GM18502 (cell line): ENCODE measurements around the gene MBLAC2.

ENCODE experiments used
- ATAC-seq: cut with Tn5 transposase; IDR thresholded peaks from one replicate; pipeline ENCODE4 v1.9.1; 2021; ENCODE audit warnings: mild to moderate bottlenecking; ENCODE audit not compliant: unreplicated experiment, poor library complexity

The MBLAC2 gene

DNA sequence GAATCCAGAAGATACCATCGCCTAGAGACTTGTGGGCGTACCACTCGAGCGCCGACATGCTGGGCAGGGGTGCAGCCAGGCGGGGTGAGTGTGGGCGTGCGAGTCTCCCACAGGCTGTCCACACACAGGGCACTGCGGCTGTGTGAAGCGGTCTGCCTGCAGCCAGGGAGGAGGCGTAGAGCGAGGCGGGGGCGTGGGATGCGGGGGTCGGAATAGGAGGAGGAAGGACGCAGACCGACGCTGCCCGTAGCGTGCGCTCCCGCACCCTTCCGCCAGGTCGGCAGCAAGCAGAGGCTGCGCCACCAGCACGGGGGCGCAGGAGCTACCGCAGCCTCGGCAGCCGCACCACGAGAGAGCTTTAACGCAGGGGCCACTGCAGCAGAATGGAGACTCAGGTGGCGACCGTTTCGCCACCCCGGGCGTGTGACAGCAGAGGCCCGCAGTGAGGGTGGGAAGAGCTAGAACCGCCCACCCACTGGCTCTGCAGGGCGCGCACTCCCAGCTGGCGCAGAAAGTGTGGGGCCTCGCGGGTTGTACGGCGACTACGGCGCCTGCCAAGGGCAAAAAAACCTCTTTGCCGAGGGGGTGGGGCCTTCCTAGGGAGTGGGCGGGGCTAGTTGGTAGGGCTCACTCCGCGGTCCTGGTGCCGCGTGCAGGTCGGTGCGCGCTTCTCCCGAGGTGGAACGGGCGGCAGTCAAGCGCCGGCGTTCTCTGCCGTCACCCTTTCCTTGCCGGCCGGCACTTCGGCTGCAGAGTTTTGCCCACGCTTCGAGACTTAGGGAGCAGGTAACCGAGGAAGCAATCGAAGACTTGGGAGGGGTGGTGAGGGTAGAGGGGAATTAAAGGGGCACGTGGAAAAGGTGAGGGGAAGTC is at the start of gene MBLAC2, which contains the start of gene POLR3G:
Gene MBLAC2, minus strand, starts transcription at position 537 of the 873 bp plus-strand sequence. Its CDS starts 479 bp downstream, at position 58.
Gene POLR3G, plus strand, starts transcription at position 630 of the 873 bp plus-strand sequence. CDS start 10,704 bp downstream, outside the sequence.
- ATAC-seq, result peak; percentile 91

DNA sequence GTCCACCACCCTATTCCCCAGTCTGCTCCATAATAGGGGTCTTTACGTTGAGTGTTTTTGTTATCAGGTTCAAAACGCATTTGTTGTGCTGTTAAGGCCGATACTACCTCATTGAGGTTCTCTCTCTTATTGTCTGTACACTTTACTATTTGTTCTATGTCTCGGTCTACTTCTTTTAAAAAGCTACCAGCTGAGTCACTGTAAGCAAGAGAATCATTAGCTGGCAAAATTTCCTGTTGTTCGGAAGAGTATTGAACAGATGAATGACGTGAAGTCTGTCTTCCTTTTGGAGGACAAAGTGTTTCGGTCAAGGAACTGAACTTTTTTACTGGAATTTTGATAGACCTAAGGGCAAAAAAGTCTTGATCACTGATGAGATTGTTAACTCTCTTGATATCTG is 44.5 kb upstream of the MBLAC2 start:
- no peak for ATAC-seq

DNA sequence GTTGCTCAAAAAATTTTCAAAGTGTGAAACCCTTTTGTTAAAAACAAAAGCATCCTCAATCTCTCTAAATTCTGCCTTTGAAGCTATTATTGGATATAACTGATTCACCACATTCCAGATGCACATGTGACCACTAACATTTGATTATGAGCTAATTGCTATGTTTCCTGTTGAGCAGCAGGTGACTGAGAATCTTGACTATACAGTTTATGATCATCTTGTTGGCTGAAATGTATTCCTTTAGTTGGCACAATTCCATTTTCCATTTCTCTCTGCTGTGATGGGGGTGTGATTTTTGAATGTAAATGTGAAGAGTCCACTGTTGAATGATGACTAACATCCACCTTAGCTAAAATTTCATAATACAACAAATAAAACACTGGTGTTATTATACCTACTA is 44.1 kb upstream of the MBLAC2 start:
- no peak for ATAC-seq

DNA sequence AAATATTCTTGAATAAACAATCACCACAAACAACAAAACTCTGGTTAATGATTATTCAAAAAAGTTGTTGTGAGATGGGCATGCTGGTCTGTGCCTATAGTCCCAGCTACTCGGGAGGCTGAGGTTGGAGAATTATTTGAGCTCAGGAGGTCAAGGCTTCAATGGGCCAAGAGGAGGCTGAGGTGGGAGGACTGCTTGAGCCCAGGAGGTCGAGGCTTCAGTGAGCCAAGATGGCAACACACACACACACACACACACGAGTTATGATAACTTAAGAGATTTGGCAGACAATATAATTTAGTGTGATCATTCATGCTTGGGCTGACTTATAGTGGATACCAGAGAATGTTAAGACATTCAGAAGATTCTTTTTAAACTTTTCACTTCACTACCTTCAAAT is 39.9 kb upstream of the MBLAC2 start:
- ATAC-seq, result no peak

DNA sequence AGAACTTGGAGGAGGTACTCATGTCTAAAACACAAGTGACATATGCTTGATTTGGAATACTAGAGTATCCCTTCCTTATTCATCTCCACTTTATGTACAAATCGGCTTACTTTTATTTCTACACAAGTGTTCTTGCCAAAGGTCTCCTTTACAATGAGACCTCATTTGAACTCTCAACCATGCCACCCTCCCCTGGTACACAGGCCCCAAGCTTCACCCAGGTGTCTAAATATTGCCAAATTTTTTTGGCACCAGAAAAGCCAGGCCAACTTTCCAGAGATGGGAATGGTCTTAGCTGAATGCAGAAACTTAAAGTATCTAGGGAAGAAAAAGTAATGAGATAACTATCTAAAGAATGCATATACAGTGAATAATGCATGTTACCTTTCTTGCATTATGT is 35.9 kb upstream of the MBLAC2 start:
- no peak for ATAC-seq

DNA sequence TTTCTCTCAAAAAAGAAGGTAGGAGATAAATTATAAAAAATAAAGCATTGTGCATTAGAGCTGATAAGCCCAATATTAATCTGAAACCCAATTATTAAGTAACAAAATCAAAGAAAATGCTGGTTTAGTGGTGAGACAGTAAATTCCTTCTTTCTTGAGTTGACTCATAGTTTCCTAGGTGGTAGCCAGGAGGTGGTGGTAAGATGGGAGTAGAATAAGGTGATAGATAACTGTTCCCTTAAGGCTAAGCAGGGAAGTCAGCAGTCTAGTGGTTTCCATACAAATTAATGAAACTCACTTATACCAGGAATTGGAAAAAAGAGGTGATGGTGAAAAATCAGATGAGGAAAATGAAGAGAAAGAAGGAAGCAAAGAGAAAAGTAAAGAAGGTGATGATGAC is 31.6 kb upstream of the MBLAC2 start:
- no peak for ATAC-seq

DNA sequence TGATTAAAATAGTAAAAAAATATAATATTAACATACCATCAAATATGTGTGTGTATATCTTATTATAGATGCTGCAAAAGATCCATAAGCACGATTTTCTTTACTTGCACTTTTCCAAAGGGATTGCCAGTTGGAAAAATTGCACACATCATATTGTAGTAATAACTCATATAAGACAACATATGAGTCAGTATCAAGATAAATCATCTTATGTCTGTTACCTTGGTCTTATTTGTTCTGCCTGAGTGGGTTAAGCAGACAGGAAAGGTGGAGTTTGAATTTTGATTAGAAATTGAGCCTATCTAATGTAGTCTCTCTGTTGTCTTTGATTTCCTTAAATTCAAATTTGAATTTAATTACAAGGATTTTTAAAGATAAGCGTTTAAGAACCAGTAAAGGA is 30.2 kb upstream of the MBLAC2 start:
- ATAC-seq, result no peak

DNA sequence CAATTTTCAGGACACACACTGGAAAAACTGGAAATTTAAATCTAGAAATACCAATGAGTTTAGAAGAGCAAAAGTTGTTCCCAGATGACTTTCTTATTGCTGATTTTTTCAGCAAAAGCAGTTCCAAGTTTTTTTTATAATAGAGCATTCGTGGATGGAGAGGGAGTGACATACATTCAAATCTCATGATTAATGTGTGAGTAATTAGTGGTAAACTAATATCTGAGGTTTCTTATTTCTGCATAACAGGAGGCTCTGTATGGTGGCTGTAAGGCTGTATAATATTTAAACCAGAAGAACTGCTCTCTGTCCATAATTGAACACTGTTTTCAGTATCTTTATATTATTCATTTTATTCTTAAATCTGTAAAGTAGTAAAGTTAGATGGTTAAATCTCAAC is 29.0 kb upstream of the MBLAC2 start:
- no peak for ATAC-seq

DNA sequence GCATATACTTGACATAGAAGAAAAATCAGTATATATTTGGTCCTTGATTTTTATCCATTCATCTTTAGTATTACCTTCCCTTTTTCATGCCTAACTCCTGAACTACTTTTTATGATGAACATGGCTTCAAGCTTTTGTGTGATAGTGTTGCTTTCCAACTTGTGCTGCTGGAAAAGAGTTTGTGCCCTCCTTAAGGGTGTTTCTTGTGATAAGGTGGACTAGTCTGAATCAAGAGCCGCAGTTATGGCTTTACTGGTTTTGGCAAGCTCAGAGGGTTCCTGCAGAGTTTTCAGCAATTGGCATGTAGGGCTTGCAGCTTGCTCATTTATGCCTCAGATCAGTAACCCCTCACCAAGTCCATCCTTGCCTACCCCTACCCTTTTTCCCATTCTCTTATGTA is 20.6 kb upstream of the MBLAC2 start:
- ATAC-seq, result no peak

DNA sequence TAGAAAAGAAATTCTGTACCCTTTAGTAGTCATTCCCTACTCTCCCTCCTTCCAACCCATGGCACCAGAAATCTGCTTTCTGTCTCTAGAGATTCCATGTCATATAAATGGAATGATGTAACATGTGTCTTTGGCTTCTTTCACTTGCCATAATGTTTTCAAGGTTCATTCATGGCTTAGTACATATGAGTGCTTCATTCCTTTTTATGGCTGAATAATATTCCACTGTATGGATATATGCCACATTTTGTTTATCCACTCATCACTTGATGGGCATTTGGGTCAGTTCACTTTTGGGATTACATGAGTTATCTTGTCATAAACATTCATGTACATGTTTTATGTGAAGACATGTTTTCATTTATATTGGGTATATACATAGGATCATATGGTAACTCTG is 19.5 kb upstream of the MBLAC2 start:
- ATAC-seq, result no peak

DNA sequence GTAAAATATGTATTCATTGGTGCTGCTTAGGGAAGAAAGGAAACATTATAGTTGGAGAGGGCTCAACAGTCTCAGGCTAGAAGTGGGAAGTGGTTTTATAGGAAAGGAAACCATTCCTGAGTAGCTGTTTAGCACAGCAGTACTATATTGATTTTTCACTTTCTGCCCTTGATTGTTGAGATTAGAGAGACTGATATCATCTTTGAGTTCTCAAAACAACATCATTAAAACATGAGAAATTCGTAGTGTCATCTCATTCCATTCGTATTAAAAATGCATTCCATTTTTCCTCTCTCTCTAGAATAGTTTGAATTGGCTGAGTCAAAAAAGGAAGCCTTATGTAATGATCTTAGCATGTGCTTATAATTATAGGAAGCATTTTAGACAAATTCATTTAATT is 14.2 kb upstream of the MBLAC2 start:
- no peak for ATAC-seq

DNA sequence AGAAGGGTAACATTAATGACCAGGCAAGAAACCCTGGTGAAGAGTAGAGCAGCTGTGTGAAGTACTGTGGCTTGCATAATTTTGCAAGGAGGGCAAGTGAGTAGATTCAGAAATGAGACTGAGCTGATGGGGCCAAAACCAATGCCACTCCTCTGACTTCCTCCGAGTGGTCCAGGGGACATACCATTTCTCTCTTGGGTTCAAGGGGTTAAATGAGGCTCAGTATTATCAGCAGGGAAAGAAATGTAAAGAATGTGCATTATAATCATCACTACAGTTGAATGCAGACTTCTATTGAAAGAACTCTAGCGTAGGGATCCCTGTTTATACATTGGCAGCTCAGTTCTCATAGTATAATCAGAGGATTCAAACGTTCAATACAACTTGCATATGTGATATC is 10.0 kb upstream of the MBLAC2 start:
- ATAC-seq, result no peak

DNA sequence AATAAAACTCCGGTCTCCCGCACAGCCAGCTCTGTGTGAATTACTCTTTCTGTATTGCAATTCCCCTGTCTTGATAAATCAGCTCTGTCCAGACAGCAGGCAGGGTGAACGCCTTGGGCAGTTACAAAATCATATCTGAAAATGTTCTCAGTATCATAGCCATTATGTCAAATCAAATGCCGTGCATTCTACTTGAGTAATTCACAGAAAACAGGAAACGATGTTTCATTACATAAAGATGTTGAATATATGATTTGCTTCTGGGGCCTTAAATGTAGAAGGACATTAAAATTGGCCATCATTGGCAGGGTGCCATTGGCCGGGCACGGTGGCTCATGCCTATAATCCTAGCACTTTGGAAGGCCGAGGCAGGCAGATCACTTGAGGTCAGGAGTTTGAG is 8.6 kb upstream of the MBLAC2 start:
- no peak for ATAC-seq

DNA sequence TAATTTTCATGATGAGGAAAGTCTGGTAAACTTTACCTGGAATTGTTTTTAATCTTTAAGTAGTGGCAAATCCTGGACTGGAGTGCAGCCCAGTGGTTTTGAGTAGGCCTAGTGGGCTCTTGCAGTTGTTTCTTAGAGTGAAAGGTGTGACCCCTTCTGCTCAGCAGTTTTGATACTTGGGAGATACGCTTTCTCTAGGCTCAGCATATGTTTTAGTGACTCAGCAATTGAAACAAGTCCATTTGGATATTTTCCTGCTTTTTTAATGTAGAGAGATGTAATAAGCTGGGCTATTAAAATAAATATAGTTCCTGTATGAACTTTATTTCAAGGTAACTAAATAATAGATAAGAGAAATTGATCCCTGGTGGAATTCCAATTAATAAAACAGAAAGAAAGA is 6.1 kb upstream of the MBLAC2 start:
- ATAC-seq, result no peak

DNA sequence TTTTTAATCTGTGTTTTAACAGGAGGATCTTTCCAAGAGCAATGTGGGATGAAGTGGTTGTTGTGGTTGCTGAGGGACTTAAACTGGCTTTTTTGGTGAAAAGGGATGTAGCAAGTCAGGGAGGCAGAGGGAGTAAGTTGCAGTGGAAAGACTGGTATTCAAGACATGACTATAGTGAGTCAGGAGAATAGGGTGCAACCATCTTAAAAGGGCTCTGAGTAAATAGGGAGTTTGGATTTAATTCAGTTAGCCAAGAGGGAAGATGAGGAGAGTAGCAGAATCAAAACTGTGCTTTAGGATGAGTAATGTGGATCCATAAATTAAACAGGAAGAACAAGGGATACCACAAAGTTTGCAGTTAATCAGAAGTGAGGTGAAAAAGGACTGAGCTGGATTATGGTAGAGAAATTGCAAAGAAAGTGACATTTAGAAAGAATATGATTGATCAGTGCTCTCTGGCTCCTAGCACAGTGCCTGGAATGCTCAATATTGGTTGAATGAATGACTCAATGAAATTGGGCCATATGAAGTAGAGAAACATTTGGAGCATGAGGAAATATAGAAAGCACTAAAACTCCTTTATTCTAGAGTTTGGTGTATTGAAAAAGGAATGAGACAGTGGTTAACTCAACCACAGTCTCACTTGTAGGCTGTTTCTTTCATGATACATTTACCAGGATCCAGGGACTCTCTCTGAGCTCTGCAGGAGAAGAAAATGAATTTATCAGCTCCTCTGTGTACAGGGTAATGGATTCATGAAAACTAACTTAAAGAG is 5.2 kb upstream of the MBLAC2 start:
- no peak for ATAC-seq

DNA sequence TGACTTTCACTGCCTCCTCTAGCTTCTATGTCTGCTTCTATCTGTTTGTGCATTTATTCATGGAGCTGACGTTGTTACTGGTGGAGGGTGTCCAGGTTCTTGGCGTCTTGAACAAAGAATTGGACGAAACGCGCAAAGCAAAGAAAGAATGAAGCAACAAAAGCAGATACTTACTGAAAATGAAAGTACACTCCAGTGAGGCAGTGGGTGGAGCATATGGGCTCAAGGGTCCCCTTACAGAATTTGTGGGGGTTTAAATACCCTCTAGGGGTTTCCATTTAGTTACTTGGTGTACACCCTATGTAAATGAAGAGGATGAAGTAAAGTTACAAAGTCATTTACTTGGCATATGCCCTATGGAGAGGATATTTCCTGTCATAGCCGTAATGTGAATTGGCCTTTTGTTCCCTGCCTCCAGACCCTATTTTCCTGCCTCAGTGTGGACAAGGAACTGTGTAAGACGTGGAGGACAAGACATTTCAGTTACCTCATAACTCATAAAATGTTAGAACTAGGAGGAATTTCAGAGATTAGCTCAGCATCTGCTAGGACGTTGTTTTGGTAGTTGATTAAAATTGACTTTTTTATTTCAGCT is 3.1 kb upstream of the MBLAC2 start:
- no peak for ATAC-seq

DNA sequence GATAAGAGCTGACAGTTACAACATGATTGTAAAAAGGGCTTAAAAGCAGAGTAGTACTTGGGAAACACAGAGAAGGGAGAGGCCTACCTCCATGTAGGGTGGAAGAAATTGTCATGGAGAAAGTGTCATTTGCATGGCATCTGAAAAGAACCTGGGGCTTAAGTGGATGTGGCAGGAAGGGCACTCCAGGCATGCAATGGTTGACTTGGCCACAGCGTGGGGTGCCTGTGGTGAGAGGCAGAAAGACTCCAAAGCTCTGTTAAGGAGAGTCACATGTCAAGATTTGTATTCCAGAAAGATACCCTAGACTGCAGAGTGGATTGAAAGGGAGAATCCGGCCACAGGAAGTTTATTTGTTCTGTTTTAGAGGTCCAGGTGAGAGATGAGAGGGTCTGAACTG is 2.5 kb upstream of the MBLAC2 start:
- no peak for ATAC-seq

DNA sequence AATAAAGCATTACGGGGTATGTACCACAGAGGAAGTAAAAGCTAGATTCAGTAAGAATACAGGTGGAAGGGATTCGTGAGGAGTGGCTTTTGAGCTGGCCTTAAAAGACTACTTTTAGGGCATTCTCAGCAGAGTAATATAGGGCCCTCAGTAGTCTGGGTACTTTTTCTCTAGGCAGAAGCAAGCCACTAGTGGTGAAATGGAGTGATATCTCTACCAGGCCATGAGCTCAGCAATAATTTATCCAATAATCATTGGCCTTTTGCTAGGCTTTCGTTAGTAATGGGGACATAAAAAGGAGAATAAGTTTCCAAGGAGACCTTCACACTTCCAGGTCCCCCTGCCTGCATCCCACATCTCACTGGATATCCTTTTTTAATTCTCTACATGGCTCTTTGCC is 1.8 kb upstream of the MBLAC2 start:
- ATAC-seq, result no peak

DNA sequence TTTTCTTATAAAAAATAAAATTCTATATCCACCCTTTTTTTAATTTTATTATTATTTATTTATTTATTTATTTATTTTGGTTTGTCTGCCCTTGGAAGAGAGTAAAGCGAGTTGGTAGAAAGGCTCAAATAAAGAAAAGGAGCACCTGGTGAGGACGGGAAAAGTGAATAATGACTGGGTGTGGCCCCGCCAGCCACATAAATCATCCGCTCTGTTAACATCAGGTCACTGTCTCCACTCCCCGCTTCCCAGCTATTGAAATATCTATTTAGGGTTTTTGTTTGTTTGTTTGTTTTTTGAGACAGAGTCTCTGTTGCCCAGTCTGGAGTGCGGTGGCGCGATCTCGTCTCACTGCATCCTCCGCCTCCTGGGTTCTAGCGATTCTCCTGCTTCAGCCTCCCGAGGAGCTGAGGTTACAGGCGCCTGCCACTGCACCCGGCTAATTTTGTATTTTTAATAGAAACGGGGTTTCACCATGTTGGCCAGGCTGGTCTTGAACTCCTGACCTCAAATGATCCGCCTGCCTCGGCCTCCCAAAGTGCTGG is 937 bp upstream of the MBLAC2 start:
- no peak for ATAC-seq

DNA sequence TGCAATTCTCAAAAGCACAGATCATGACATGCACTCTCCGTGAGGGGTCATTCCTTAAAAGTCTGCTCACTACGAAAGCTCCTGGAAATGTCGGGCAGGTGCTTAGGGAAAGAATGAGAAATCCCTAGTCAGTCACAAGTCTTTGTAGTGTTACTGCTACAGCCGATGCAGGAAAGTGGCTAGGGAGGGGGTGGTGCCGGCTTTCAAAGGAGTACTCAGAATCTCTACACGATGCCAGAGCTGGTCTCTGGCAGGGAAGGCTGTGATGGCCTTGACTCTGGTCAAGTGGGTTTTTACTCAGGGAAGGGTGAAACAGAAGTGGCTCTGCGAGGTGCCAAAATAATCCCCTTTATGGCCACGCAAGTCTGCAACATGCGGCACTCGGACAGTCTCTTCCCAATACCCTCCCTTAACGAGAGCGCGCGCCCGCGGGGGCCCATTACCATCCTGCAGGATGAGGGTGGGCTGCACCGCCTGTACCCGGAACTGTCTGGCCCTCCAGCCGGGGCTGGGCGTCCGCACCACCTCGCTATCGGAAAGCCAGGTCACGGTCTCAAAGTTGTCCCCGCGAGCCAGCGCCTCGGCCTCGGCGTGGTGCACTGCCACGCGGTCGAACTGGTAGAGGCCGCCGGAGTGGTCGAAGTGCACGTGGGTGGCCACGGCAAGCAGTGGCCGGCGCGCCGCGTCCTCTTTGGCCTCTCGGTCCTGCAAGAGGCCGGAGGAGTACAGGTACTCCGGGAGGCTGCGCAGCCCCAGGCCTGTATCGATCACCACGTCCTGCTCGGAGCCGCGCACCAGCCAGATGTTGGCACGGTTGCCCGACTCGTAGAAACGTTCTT is 956 bp downstream of the MBLAC2 start:
- peak; percentile 11 for ATAC-seq
